ENCODE results near the gene NCAM1.

GRCh38 chr11:113256431-113257202 is 295.4 kb downstream of the NCAM1 start:
- TF ChIP-seq FOXM1 (IDR thresholded peaks at IDR 0.05; ENCODE audit: low read depth) (no peak), FOXM1 (CRISPR knock-in tag; IDR thresholded peaks at IDR 0.05; ENCODE audit: low read depth) (no peak), PHF21A (IDR thresholded peaks at IDR 0.05; ENCODE audit: borderline replicate concordance, low read depth) (no peak), MYC (IDR thresholded peaks at IDR 0.05; ENCODE audit: low read depth, low read length) (no peak), MYC (CRISPR knock-in tag; IDR thresholded peaks at IDR 0.05; ENCODE audit: borderline replicate concordance, low read depth) (no peak), JUN (IDR thresholded peaks at IDR 0.05; ENCODE audit: borderline replicate concordance, low read depth, low read length) (no peak), JUN (CRISPR knock-in tag; IDR thresholded peaks at IDR 0.05; ENCODE audit: borderline replicate concordance) (no peak), EP300 (IDR thresholded peaks at IDR 0.05; ENCODE audit: low read length) (no peak), ZNF79 (CRISPR knock-in tag; IDR thresholded peaks at IDR 0.05; ENCODE audit: low read depth) (no peak), ZSCAN29 (IDR thresholded peaks at IDR 0.05) (no peak), SIX5 (IDR thresholded peaks at IDR 0.05; ENCODE audit: borderline replicate concordance in 1 of 2, insufficient read depth in 1 of 2, low read depth in 1 of 2, low read length in 2 of 2) (no peak), ZNF318 (IDR thresholded peaks at IDR 0.05; ENCODE audit: borderline replicate concordance in 1 of 2, low read depth in 1 of 2) (no peak), POLR2A (conservative IDR thresholded peaks at IDR 0.05) (no peak), ETV6 (IDR thresholded peaks at IDR 0.05; ENCODE audit: borderline replicate concordance in 1 of 2, low read depth in 2 of 2, low read length in 1 of 2) (no peak), ETV6 (CRISPR knock-in tag; IDR thresholded peaks at IDR 0.05; ENCODE audit: borderline replicate concordance) (no peak), ELK3 (CRISPR knock-in tag; IDR thresholded peaks at IDR 0.05) (no peak), ZBTB43 (CRISPR knock-in tag; IDR thresholded peaks at IDR 0.05) (no peak)

Data from K562 (cell line).